ENCODE results near the gene SPRY2. TPM values are rescaled to one million over a fixed set of nuclear protein-coding genes. Genes with fewer than 3 reads are reported as not detected.

SPRY2 gene
- total RNA-seq, 2 donors from 2014 or later, result not detected

DNA sequence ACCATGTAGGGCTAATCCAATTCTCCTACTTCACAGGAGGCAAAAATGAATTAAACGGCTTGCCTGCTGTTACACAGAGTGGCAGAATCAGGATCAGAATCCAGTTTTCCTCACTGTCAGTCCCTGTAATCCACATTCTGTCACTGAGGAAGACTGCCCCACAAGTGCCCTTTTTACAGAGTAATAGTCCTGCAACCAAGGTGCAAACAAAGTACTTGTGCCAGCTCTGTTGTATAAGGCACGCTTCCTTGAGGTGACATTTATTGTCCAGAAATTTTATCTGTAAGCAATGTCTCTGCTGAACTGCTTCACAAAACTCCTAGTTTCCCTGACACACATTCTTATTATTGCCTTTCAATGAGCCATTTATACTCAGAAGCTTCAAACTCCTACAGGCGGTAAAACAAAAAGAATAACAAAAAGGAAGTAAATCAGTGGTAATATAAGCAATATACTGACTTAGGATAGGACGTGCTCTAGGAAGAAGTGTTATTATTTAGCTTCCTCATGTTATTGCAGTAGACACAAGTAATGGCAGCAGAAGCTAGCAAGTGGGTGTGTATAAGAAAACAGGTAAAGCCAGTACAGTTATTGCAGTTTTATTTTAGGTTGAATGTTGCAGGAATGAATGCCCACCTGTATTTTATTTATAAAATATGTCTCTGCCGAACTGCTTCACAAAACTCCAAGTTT, 28.8 kb downstream of the SPRY2 start:
- no peaks in the 10 kb centered on the region for H3K9me3 Mint-ChIP-seq
- no peak for ATAC-seq (replicated peaks)
- no peaks in the 10 kb centered on the region for H3K36me3 Mint-ChIP-seq (ENCODE audit: low read depth)
- H3K4me3 Mint-ChIP-seq, result no peak overlapping the region
- H3K27me3 Mint-ChIP-seq, result no peaks in the 10 kb centered on the region
- no peak overlapping the region for H3K27ac Mint-ChIP-seq
- H3K4me1 Mint-ChIP-seq, result no peaks in the 10 kb centered on the region

DNA sequence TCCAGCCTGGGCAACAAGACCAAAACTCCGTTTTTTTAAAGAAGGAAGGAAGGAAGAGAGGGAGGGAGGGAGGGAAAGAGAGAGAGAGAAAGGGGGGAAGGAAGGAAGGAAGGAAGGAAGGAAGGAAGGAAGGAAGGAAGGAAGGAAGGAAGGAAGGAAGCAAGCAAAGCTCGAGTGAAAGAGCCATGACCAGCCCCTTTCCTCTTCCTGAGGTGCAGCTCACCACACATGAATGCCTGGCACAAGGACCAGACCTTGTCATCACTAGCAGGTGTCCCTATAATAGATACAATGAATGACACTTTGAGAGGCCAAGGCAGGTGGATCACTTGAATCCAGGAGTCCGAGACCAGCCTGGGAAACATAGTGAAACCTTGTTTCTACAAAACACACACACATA, 31.0 kb downstream of the SPRY2 start:
- no peaks in the 10 kb centered on the region for H3K27me3 Mint-ChIP-seq
- H3K27ac Mint-ChIP-seq, result no peak overlapping the region
- ATAC-seq (replicated peaks), result no peak

DNA sequence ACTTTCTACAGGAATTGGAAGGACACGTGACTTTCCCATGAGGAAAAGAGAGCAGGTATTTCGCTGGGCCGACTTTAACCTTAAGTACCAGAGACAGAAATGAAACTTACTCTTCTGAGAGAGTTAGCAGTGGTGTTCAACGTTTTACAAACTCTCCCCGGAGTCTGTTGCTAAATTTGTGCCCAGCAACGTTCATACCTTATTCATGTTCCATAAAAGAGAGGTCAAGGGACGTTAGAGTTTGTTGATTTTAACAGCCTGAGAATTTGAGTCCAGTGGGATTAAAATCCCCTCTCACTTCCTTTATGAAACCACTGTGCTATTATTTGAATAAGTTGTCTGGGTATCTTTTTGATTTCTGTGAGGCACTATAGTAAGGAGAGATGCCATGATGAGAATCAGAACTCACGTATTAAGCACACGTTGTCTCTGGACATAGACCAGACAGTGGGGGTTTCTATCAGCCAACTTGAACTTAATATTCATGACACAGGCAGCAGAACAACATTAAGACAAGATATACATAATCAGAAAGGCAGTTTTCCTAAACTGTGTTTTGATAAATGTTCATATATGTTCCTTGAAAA, 33.4 kb downstream of the SPRY2 start:
- Mint-ChIP-seq H3K27ac (no peak overlapping the region), H3K4me1 (no peaks in the 10 kb centered on the region), H3K9me3 (peaks cover 3% of the 10 kb centered on the region), H3K36me3 (ENCODE audit: low read depth) (no peaks in the 10 kb centered on the region), H3K27me3 (no peaks in the 10 kb centered on the region), H3K4me3 (no peak overlapping the region)
- no peak for ATAC-seq (replicated peaks)

More for the DNA sequence above, 31.0 kb downstream of the SPRY2 start:
- Mint-ChIP-seq H3K9me3 (no peaks in the 10 kb centered on the region), H3K4me3 (no peak overlapping the region), H3K4me1 (no peaks in the 10 kb centered on the region), H3K36me3 (ENCODE audit: low read depth) (no peaks in the 10 kb centered on the region)

- H3K4me3 Mint-ChIP-seq, result no peak overlapping the region
Measured at GRCh38 chr13:80306337-80306972, 34.5 kb downstream of the SPRY2 start.

GRCh38 chr13:80305737-80306136, 35.2 kb downstream of the SPRY2 start:
- H3K36me3 Mint-ChIP-seq (ENCODE audit: low read depth), result no peaks in the 10 kb centered on the region
- no peak overlapping the region for H3K4me3 Mint-ChIP-seq
- H3K27me3 Mint-ChIP-seq, result no peaks in the 10 kb centered on the region
- H3K4me1 Mint-ChIP-seq, result no peaks in the 10 kb centered on the region
- H3K27ac Mint-ChIP-seq, result no peak overlapping the region
- peaks cover 3% of the 10 kb centered on the region for H3K9me3 Mint-ChIP-seq
- ATAC-seq (replicated peaks), result no peak

More at GRCh38 chr13:80306337-80306972, 34.5 kb downstream of the SPRY2 start:
- Mint-ChIP-seq H3K4me1 (no peaks in the 10 kb centered on the region), H3K27ac (no peak overlapping the region), H3K36me3 (ENCODE audit: low read depth) (no peaks in the 10 kb centered on the region), H3K9me3 (peaks cover 3% of the 10 kb centered on the region), H3K27me3 (no peaks in the 10 kb centered on the region)
- ATAC-seq (replicated peaks), result no peak

- ATAC-seq (replicated peaks), result no peak
- Mint-ChIP-seq H3K36me3 (ENCODE audit: low read depth) (no peaks in the 10 kb centered on the region), H3K4me3 (no peak overlapping the region), H3K4me1 (no peaks in the 10 kb centered on the region), H3K9me3 (peaks cover 3% of the 10 kb centered on the region), H3K27ac (no peak overlapping the region), H3K27me3 (no peaks in the 10 kb centered on the region)
Measured at GRCh38 chr13:80303225-80303811, 37.6 kb downstream of the SPRY2 start.

DNA sequence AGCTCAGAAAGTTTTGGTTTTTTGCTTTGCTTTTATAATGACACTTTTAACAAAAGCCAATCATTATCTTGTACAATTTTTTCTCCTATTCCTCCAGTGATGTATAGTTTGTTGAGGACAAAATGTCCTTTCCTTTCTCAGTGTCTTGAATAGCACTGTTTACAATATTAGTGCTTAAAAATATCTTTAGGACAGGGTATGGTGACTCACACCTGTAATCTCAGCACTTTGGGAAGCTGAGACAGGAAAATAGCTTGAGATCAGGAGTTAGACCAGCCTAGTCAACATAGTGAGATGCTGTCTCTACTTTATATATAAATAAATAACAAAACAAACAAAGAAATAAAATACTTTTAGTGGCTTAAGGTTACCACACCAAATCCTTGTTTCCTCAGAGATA, 41.9 kb downstream of the SPRY2 start:
- ATAC-seq (replicated peaks), result no peak

DNA sequence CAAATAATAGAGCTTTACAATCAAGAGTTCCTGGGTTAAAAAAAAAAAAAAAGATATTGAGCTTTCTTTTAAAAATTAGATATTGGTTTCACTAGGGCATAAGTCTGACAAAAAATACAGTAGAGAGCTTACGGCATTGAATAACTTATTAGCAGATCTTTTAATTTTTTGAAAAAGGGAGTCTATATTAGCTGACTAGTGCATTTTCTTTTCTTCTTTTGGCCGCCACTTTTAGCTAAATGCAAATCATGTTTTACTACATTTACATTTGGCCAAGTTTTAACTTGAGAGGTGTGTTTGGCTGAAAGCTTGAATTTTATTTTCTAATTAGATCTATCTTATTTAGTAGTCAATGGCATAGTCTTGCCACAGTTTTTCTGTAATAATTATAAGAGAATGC, 43.4 kb downstream of the SPRY2 start:
- no peak overlapping the region for H3K4me3 Mint-ChIP-seq
- H3K4me1 Mint-ChIP-seq, result no peaks in the 10 kb centered on the region
- H3K9me3 Mint-ChIP-seq, result no peaks in the 10 kb centered on the region
- H3K36me3 Mint-ChIP-seq (ENCODE audit: low read depth), result no peaks in the 10 kb centered on the region
- no peaks in the 10 kb centered on the region for H3K27me3 Mint-ChIP-seq
- no peak overlapping the region for H3K27ac Mint-ChIP-seq
- no peak for ATAC-seq (replicated peaks)

More for the DNA sequence above, 41.9 kb downstream of the SPRY2 start:
- no peaks in the 10 kb centered on the region for H3K27me3 Mint-ChIP-seq
- H3K4me3 Mint-ChIP-seq, result no peak overlapping the region
- H3K27ac Mint-ChIP-seq, result no peak overlapping the region
- no peaks in the 10 kb centered on the region for H3K36me3 Mint-ChIP-seq (ENCODE audit: low read depth)
- no peaks in the 10 kb centered on the region for H3K4me1 Mint-ChIP-seq
- H3K9me3 Mint-ChIP-seq, result peaks cover 3% of the 10 kb centered on the region

- no peak for ATAC-seq (replicated peaks)
- Mint-ChIP-seq H3K27ac (no peak overlapping the region), H3K36me3 (ENCODE audit: low read depth) (no peaks in the 10 kb centered on the region), H3K4me3 (no peak overlapping the region), H3K4me1 (no peaks in the 10 kb centered on the region), H3K27me3 (no peaks in the 10 kb centered on the region), H3K9me3 (no peaks in the 10 kb centered on the region)
Measured at GRCh38 chr13:80297094-80297493, 43.8 kb downstream of the SPRY2 start.

DNA sequence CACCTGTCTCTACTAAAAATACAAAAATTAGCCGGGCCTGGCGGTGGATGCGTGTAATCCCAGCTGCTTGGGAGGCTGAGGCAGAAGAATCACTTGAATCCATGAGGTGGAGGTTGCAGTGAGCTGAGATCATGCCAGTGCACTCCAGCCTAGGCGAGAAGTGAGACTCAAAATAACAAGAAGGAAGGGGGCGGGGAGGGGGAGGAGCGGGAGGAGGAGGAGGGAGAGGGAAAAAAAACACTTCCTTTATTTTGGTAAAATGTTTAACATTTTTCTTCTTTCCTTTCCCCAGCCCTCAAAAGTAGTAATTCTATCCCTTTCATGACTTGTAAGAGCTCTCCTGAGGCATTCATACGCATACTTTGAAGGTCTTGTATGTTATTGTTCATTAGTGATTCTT, 44.3 kb downstream of the SPRY2 start:
- Mint-ChIP-seq H3K27ac (no peak overlapping the region), H3K36me3 (ENCODE audit: low read depth) (no peaks in the 10 kb centered on the region), H3K9me3 (no peaks in the 10 kb centered on the region), H3K4me3 (no peak overlapping the region), H3K4me1 (no peaks in the 10 kb centered on the region), H3K27me3 (no peaks in the 10 kb centered on the region)
- ATAC-seq (replicated peaks), result no peak

DNA sequence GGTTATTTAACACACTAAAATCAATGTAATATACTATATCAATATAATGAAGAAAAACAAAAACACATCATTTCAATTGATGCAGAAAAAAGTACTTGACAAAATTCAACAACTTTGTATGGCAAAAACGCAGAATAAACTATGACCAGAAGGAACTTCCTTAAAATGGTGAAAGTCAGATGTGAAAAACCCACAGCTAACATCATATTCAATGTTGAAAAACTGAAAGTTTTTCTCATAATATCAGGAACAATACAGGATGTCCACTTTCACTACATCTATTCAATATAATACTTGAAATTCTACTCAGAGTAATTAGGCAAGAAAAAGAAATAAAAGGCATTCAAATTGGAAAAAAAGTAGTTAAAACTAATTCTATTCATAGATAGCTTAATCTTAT, 50.3 kb downstream of the SPRY2 start:
- no peaks in the 10 kb centered on the region for H3K27me3 Mint-ChIP-seq
- no peak overlapping the region for H3K4me3 Mint-ChIP-seq
- no peak overlapping the region for H3K27ac Mint-ChIP-seq
- no peaks in the 10 kb centered on the region for H3K36me3 Mint-ChIP-seq (ENCODE audit: low read depth)
- H3K9me3 Mint-ChIP-seq, result no peaks in the 10 kb centered on the region
- no peaks in the 10 kb centered on the region for H3K4me1 Mint-ChIP-seq
- ATAC-seq (replicated peaks), result no peak
